K562 (cell line): ENCODE data around the gene ANO8. TPM values are rescaled to one million over a fixed set of nuclear protein-coding genes. Genes with fewer than 3 reads are reported as not detected.
A peak's percentile ranks its signal among the peaks of the same experiment; 100 is the strongest.

Experiments used
- ADNP ChIP-seq: fragments of 200-800 bp; sonication (Bioruptor generic); IDR thresholded peaks from 2 replicates; pipeline ENCODE4 v1.6.1; 2016; ENCODE audit warnings: missing genetic modification characterization, missing compliant biosample characterization
- ETS1 ChIP-seq: conservative IDR thresholded peaks from 2 replicates; pipeline ENCODE4 v1.6.1; 2011; ENCODE audit warnings: low read depth, mild to moderate bottlenecking, low read length; ENCODE audit not compliant: control insufficient read depth
- ETV5 ChIP-seq: sonication (generic); formaldehyde crosslinking; IDR thresholded peaks from 2 replicates; pipeline ENCODE4 v1.4.0; 2020; ENCODE audit warnings: low read depth, mild to moderate bottlenecking, missing genetic modification reagents
- HSF4 ChIP-seq: fragments of 250-450 bp; sonication (Bioruptor Pico); IDR thresholded peaks from 2 replicates; pipeline ENCODE4 v2.1.2; 2022; ENCODE audit warnings: mild to moderate bottlenecking, moderate library complexity, borderline replicate concordance
- KDM1A ChIP-seq, 2 experiments: fragments of 450-650 bp; IDR thresholded peaks; 2 replicates each; pipeline ENCODE4 v1.6.1; 2016; ENCODE audit warnings: mild to moderate bottlenecking in 2 of 2
- MED1 ChIP-seq: sonication (generic); formaldehyde crosslinking; IDR thresholded peaks from 2 replicates; pipeline ENCODE4 v1.8.1; 2023; ENCODE audit warnings: missing genetic modification reagents, borderline replicate concordance
- MYC ChIP-seq, 2 experiments: fragments of 250-450 bp in 1 of 2; sonication (Bioruptor Pico) in 1 of 2; IDR thresholded peaks; 2 replicates each; pipeline versions ENCODE4 v1.5.1 to v1.6.1; 2012 to 2021; ENCODE audit warnings: low read depth in 2 of 2, borderline replicate concordance in 1 of 2, improper control_type of control experiment in 1 of 2, low read length in 1 of 2, mild to moderate bottlenecking in 1 of 2, moderate library complexity in 1 of 2
- NR3C1 ChIP-seq: sonication (generic); formaldehyde crosslinking; IDR thresholded peaks from 2 replicates; pipeline ENCODE4 v1.8.1; 2022; ENCODE audit warnings: missing genetic modification reagents
- PHTF2 ChIP-seq: fragments of 250-450 bp; sonication (Bioruptor Pico); IDR thresholded peaks from 2 replicates; pipeline ENCODE4 v1.5.0; 2021; ENCODE audit warnings: mild to moderate bottlenecking
- POLR2AphosphoS2 ChIP-seq: IDR thresholded peaks from 2 replicates; pipeline ENCODE4 v1.6.1; 2012; ENCODE audit warnings: low read length, improper control_type of control experiment
- RBM17 ChIP-seq: fragments of 200-400 bp; formaldehyde crosslinking; IDR thresholded peaks from 2 replicates; pipeline ENCODE4 v1.6.1; 2017; ENCODE audit warnings: low read depth, mild to moderate bottlenecking, low read length, borderline replicate concordance
- SMARCC2 ChIP-seq: fragments of 450-650 bp; IDR thresholded peaks from 2 replicates; pipeline ENCODE4 v1.6.1; 2017; ENCODE audit warnings: antibody characterized with exemption, moderate library complexity, mild to moderate bottlenecking, low read depth
- SNAPC5 ChIP-seq: fragments of 250-450 bp; sonication (Bioruptor Pico); IDR thresholded peaks from 2 replicates; pipeline ENCODE4 v1.8.0; 2021; ENCODE audit warnings: moderate library complexity, mild to moderate bottlenecking, inconsistent platforms
- ZBTB2 ChIP-seq: fragments of 450-650 bp; IDR thresholded peaks from 2 replicates; pipeline ENCODE4 v1.6.1; 2016; ENCODE audit warnings: antibody characterized with exemption
- ZBTB9 ChIP-seq: fragments of 450-650 bp; formaldehyde crosslinking; IDR thresholded peaks from 2 replicates; pipeline ENCODE4 v1.4.0; 2020; ENCODE audit warnings: mild to moderate bottlenecking, moderate library complexity
- ZNF174 ChIP-seq: fragments of 250-450 bp; sonication (Bioruptor Pico); IDR thresholded peaks from 2 replicates; pipeline ENCODE4 v1.4.0; 2020; ENCODE audit warnings: mild to moderate bottlenecking
- ZNF3 ChIP-seq: fragments of 250-450 bp; sonication (Bioruptor Pico); IDR thresholded peaks from 2 replicates; pipeline ENCODE4 v1.5.0; 2021; ENCODE audit warnings: mild to moderate bottlenecking, moderate library complexity
- ZNF717 ChIP-seq: fragments of 250-450 bp; sonication (Bioruptor Pico); IDR thresholded peaks from 2 replicates; pipeline ENCODE4 v1.5.0; 2021
- ZNF740 ChIP-seq, 3 experiments: fragments of 200-800 bp in 1 of 3; sonication (Bioruptor generic) in 1 of 3; sonication (generic) in 1 of 3; formaldehyde crosslinking in 1 of 3; IDR thresholded peaks; 2 replicates each; pipeline versions ENCODE4 v1.6.1 to v1.8.0; 2016 to 2022; ENCODE audit warnings: mild to moderate bottlenecking in 2 of 3, missing compliant biosample characterization in 2 of 3, missing genetic modification characterization in 2 of 3, missing genetic modification reagents in 1 of 3
- polyA plus RNA-seq, 8 experiments: library from polyadenylated mRNA; depleted of rRNA in 4 of 8; stranded (reverse) in 5 of 8; unstranded in 3 of 8; fragments of >200 nt; fragmentation: Nextera tagmentation in 2 of 8; fragmentation: Illumina TruSeq in 1 of 8; extraction: Ambion mirVana in 2 of 8; extraction: Trizol in 1 of 8; gene quantifications; 2 replicates each; pipeline versions ENCODE4 v1.2.1 to v1.2.3, GENCODE V29; 2011 to 2014; ENCODE audit warnings: inconsistent platforms in 1 of 8, missing spikeins in 1 of 8
- total RNA-seq, 7 experiments: library from RNA; depleted of rRNA in 6 of 7; stranded (reverse); fragments of >200 nt in 6 of 7; fragmentation: Illumina TruSeq in 2 of 7; extraction: Trizol in 2 of 7; gene quantifications; 2 replicates each; pipeline versions ENCODE4 v1.2.1 to v1.2.3, GENCODE V29; 2011 to 2021; ENCODE audit warnings: low replicate concordance in 1 of 7
- TF ChIP-seq, protein P1 (sequence below): fragments of 250-450 bp; sonication (Bioruptor Pico); IDR thresholded peaks from 2 replicates; pipeline ENCODE4 v1.5.0; 2021; ENCODE audit warnings: mild to moderate bottlenecking, borderline replicate concordance

The ANO8 gene
- total and polyA plus RNA-seq, 9 of the 15 experiments (the other 6 are each of a cell fraction or from before 2014, with no cell fraction given) = 0.07 to 7.6 (median 2.3) TPM; not detected in 1

- TF ChIP-seq ZBTB9 (CRISPR knock-in tag) (no peak), ETS1 (no peak), POLR2AphosphoS2 (no peak), ZNF717 (CRISPR knock-in tag) (no peak), NR3C1 (no peak), ZNF3 (CRISPR knock-in tag) (no peak), RBM17 (no peak), MYC (IDR thresholded peaks at IDR 0.05; ENCODE audit: low read depth, low read length) (no peak), MYC (CRISPR knock-in tag; IDR thresholded peaks at IDR 0.05; ENCODE audit: borderline replicate concordance, low read depth) (no peak), SNAPC5 (CRISPR knock-in tag) (no peak), KDM1A (IDR thresholded peaks at IDR 0.05) (0 out of 4 replicates have a peak, but pooled peaks of 1 of the 2 experiments have one; percentile 32), PHTF2 (no peak), HSF4 (CRISPR knock-in tag) (no peak), ETV5 (CRISPR knock-in tag) (no peak), ADNP (tag) (0 out of 2 replicates have a peak, but pooled peaks have one; percentile 44), ZNF174 (no peak), ZNF740 (CRISPR knock-in tag; IDR thresholded peaks at IDR 0.05) (no peak), ZNF740 (tag; IDR thresholded peaks at IDR 0.05) (no peak), MED1 (CRISPR knock-in tag) (no peak), ZBTB2 (no peak), SMARCC2 (no peak)
- TF ChIP-seq, protein P1, sequence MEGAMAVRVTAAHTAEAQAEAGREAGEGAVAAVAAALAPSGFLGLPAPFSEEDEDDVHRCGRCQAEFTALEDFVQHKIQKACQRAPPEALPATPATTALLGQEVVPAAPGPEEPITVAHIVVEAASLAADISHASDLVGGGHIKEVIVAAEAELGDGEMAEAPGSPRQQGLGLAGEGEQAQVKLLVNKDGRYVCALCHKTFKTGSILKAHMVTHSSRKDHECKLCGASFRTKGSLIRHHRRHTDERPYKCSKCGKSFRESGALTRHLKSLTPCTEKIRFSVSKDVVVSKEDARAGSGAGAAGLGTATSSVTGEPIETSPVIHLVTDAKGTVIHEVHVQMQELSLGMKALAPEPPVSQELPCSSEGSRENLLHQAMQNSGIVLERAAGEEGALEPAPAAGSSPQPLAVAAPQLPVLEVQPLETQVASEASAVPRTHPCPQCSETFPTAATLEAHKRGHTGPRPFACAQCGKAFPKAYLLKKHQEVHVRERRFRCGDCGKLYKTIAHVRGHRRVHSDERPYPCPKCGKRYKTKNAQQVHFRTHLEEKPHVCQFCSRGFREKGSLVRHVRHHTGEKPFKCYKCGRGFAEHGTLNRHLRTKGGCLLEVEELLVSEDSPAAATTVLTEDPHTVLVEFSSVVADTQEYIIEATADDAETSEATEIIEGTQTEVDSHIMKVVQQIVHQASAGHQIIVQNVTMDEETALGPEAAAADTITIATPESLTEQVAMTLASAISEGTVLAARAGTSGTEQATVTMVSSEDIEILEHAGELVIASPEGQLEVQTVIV (CRISPR knock-in tag) = no peak
Observed at GRCh38 chr19:17305216-17305516, 29.5 kb downstream of the ANO8 start (continued).
